Natural killer cell (primary cell): ENCODE results near the gene G6PD. TPM values are rescaled to one million over a fixed set of nuclear protein-coding genes. Genes with fewer than 3 reads are reported as not detected.

Source experiments
- ATAC-seq, 3 donors: fragments of 150-1000 bp in 2 of 3; fragments of 200-7000 bp in 1 of 3; cut with Tn5 transposase; 1 replicate in 1 of 3; 2 replicates in 2 of 3; pipeline ENCODE4 v1.10.0; 2021; ENCODE audit warnings: mild to moderate bottlenecking in 2 of 3, moderate library complexity in 2 of 3
- DNase-seq, 2 donors: peaks; one replicate each; pipeline versions ENCODE4 v3.0.0 to v3.0.0-alpha.2; 2013 to 2021; ENCODE audit warnings: mixed read lengths in 1 of 2
- H3K27ac ChIP-seq: one replicate; pipeline ENCODE4 v1.5.1; 2013; ENCODE audit warnings: mild to moderate bottlenecking, low read length
- H3K27me3 ChIP-seq: one replicate; pipeline ENCODE4 v1.6.1; 2013; ENCODE audit warnings: low read length; ENCODE audit not compliant: control insufficient read depth, insufficient read depth
- H3K36me3 ChIP-seq: one replicate; pipeline ENCODE4 v1.6.1; 2013; ENCODE audit warnings: low read length; ENCODE audit not compliant: control insufficient read depth, insufficient read depth
- H3K4me1 ChIP-seq: one replicate; pipeline ENCODE4 v1.6.1; 2013; ENCODE audit warnings: low read length; ENCODE audit not compliant: control insufficient read depth, insufficient read depth
- H3K4me3 ChIP-seq: one replicate; pipeline ENCODE4 v1.5.1; 2013; ENCODE audit warnings: low read length
- H3K9me3 ChIP-seq: one replicate; pipeline ENCODE4 v1.6.1; 2013; ENCODE audit warnings: low read length; ENCODE audit not compliant: control insufficient read depth, insufficient read depth
- H3K27ac Mint-ChIP-seq, 2 donors: one replicate each; pipeline ENCODE4 v1.8.0; 2022; ENCODE audit warnings: mild to moderate bottlenecking in 2 of 2, mixed read lengths in 2 of 2, moderate library complexity in 1 of 2
- H3K27me3 Mint-ChIP-seq, 2 donors: one replicate each; pipeline ENCODE4 v1.8.0; 2022; ENCODE audit warnings: low read depth in 2 of 2, mixed read lengths in 2 of 2
- H3K36me3 Mint-ChIP-seq: one replicate; pipeline ENCODE4 v1.8.0; 2022; ENCODE audit warnings: mixed read lengths
- H3K4me1 Mint-ChIP-seq, 2 donors: one replicate each; pipeline ENCODE4 v1.8.0; 2022; ENCODE audit warnings: mixed read lengths in 2 of 2
- H3K4me3 Mint-ChIP-seq: one replicate; pipeline ENCODE4 v1.8.0; 2022; ENCODE audit warnings: mild to moderate bottlenecking, moderate library complexity, mixed read lengths
- H3K9me3 Mint-ChIP-seq, 2 donors: one replicate each; pipeline ENCODE4 v1.8.0; 2022; ENCODE audit warnings: mixed read lengths in 2 of 2
- WGBS: methylation state at CpG from one replicate; pipeline ENCODE4 v1.1.7; 2013; ENCODE audit warnings: missing lambda C conversion rate; ENCODE audit not compliant: insufficient coverage; 5-methylcytosine and 5-hydroxymethylcytosine counted together
- intact Hi-C: fragments of 100-400 bp; cut with micrococcal nuclease; formaldehyde crosslinking; loops from one replicate; pipeline ENCODE4 v1.14.2; 2022
- total RNA-seq, 4 donors: library from RNA; stranded (reverse); fragments of 120-200 nt in 1 of 4; gene quantifications; one replicate each; pipeline versions ENCODE4 v1.2.3 to v1.2.4, GENCODE V29; 2013 to 2022
- TF ChIP-seq, protein P1 (sequence below): fragments of 200-600 bp; IDR thresholded peaks from one replicate; pipeline ENCODE4 v1.8.0; 2022; ENCODE audit warnings: antibody characterized with exemption

Gene G6PD
- total RNA-seq, 3 donors from 2014 or later (not counting 1 experiment from before 2014, with no cell fraction given): 184 to 220 (median 197) TPM

DNA sequence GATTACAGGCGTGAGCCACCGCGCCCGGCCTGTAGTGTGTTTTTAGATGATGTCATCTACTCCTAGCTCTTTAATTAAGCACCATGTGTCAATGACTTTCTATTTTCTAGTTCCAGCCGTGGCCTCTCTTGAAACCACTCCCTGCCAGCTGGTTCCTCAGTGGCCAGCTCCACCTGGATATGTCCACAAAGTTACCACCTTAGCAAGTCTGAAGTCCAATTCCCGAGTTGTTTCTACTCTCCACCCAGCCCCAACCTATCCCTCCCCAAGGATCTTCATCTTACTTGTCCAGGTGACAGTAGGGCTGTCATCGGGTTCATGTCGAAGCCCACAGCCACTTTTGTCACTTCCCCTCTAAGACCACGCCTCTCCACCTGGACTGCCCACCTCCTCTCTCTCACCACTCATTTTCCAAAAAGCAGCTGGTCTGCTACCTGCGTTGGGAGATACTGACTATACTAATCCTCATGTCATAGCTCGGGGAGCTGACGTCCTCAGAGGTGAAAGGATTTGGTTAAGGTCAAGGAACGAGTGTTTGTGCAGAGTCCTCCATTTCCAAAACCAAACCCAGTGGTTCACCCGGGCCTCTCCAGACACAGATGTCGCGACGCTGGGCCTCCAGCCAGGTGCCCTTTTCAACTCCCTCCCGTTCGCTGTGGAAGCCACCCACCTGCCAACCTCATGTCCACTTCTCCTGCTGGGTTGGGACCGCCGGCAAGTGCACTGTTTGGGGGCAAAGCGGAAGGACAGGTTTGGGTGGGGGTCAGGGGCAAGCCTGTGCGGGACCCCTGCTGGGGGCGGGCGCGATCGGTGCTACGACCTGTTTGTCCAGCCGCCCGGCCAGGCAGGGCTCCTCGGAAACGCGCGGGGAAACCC lies 31.3 kb downstream of the G6PD start:
- ATAC-seq (no peak), DNase-seq (peak in 1 of 2 donors; percentile 39)
- intact Hi-C loops: no loop called here
- peak overlapping the region; percentile 80 for H3K4me3 Mint-ChIP-seq
- H3K4me1 Mint-ChIP-seq: peaks cover 13 to 28% of the 10 kb centered on the region in 2 donors
- H3K27ac Mint-ChIP-seq: peak overlapping the region; percentile 84 to 91
- H3K4me3 ChIP-seq: peak overlapping the region; percentile 87
- H3K9me3 ChIP-seq: no peaks in the 10 kb centered on the region
- H3K36me3 Mint-ChIP-seq: no peaks in the 10 kb centered on the region
- H3K4me1 ChIP-seq: peaks cover 30% of the 10 kb centered on the region
- whole genome bisulfite sequencing: 4% methylated on average over 22 of the region's 34 CpGs
- H3K9me3 Mint-ChIP-seq: no peaks in the 10 kb centered on the region
- peak overlapping the region; percentile 88 for H3K27ac ChIP-seq
- TF ChIP-seq, protein P1, sequence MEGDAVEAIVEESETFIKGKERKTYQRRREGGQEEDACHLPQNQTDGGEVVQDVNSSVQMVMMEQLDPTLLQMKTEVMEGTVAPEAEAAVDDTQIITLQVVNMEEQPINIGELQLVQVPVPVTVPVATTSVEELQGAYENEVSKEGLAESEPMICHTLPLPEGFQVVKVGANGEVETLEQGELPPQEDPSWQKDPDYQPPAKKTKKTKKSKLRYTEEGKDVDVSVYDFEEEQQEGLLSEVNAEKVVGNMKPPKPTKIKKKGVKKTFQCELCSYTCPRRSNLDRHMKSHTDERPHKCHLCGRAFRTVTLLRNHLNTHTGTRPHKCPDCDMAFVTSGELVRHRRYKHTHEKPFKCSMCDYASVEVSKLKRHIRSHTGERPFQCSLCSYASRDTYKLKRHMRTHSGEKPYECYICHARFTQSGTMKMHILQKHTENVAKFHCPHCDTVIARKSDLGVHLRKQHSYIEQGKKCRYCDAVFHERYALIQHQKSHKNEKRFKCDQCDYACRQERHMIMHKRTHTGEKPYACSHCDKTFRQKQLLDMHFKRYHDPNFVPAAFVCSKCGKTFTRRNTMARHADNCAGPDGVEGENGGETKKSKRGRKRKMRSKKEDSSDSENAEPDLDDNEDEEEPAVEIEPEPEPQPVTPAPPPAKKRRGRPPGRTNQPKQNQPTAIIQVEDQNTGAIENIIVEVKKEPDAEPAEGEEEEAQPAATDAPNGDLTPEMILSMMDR: no peak
- no peaks in the 10 kb centered on the region for H3K27me3 ChIP-seq
- no peaks in the 10 kb centered on the region for H3K36me3 ChIP-seq
- H3K27me3 Mint-ChIP-seq: no peaks in the 10 kb centered on the region

DNA sequence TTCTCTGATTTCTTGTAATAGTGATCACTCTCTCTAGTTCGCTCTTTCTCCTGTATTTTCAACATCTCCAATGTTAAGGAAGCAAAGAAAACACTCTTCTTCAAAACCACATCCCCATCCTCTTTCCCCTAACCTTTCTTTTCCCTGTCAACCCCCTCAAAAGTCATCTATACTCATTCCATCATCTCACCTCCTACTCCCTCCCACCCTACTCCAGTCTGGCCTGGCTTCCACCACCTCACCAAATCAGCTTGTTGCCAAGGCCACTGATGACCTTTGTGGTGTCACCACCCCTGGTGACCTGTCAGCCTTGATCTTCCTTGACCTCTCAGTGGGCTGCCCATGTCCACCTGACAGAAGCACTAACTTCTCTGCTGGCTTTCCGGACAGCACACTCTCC lies 32.9 kb downstream of the G6PD start:
- no peak for ATAC-seq
- H3K4me1 Mint-ChIP-seq: peaks cover 13 to 28% of the 10 kb centered on the region in 2 donors
- H3K27me3 ChIP-seq: no peaks in the 10 kb centered on the region
- 100% methylated on average over 2 of the region's 2 CpGs for WGBS
- DNase-seq: no peak
- no peak overlapping the region for H3K4me3 ChIP-seq
- TF ChIP-seq, protein P1: no peak
- intact Hi-C loops: no loop called here
- no peaks in the 10 kb centered on the region for H3K36me3 Mint-ChIP-seq
- no peak overlapping the region for H3K27ac ChIP-seq
- H3K36me3 ChIP-seq: no peaks in the 10 kb centered on the region
- no peaks in the 10 kb centered on the region for H3K9me3 ChIP-seq
- peaks cover 30% of the 10 kb centered on the region for H3K4me1 ChIP-seq
- no peaks in the 10 kb centered on the region for H3K27me3 Mint-ChIP-seq
- no peak overlapping the region for H3K4me3 Mint-ChIP-seq
- peak overlapping the region in 1 of 2 donors; percentile 72 for H3K27ac Mint-ChIP-seq
- no peaks in the 10 kb centered on the region for H3K9me3 Mint-ChIP-seq

DNA sequence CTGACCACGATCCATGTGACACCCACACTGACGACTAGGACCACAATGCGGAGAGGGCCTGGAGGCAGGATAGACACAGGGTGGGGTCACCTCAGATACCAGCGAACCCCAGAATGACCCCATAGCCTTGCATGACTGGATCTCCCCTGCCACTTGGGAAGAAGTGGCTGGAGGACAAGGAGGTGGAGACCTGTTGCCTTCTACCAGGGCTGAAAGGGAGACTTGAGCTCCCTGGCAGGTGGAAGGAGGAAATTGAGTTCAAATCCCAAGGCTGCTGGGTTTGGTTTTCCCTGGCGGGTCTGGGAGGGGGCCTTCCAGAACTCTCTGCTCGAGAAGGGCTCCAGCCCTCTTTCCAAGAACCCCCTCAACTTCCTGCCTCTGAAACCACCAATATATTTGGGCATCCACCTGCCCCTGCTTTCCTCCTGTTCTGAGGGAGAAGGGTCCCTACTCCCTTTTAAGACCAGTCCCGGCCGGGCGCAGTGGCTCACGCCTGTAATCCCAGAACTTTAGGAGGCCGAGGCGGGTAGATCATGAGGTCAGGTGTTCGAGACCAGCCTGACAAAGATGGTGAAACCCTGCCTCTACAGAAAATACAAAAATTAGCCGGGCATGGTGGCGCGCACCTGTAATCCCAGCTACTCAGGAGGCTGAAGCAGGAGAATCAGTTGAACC lies 33.6 kb downstream of the G6PD start:
- ATAC-seq (no peak), DNase-seq (no peak)
- 96% methylated on average over 11 of the region's 16 CpGs for WGBS
- H3K27ac Mint-ChIP-seq: peak overlapping the region in 1 of 2 donors; percentile 72
- TF ChIP-seq, protein P1: no peak
- no peaks in the 10 kb centered on the region for H3K9me3 Mint-ChIP-seq
- no peak overlapping the region for H3K4me3 Mint-ChIP-seq
- Histone ChIP-seq H3K27ac (no peak overlapping the region), H3K4me3 (no peak overlapping the region), H3K9me3 (no peaks in the 10 kb centered on the region), H3K27me3 (no peaks in the 10 kb centered on the region), H3K4me1 (peaks cover 30% of the 10 kb centered on the region), H3K36me3 (no peaks in the 10 kb centered on the region)
- H3K4me1 Mint-ChIP-seq: peaks cover 13 to 28% of the 10 kb centered on the region in 2 donors
- no peaks in the 10 kb centered on the region for H3K36me3 Mint-ChIP-seq
- intact Hi-C loops: no loop called here
- no peaks in the 10 kb centered on the region for H3K27me3 Mint-ChIP-seq
